ENCODE measurements around the gene APLP1.
"Not testable (repeated sequence)": the region's sequence is repeated elsewhere in the genome, so short reads cannot be mapped to it uniquely, and the experiment has no call there.

APLP1 gene

GRCh38 chr19:35909684-35910035, 41.3 kb downstream of the APLP1 start:
- Histone ChIP-seq H3K36me3 (peaks cover 0 to 29% (median 0%) of the 10 kb centered on the region in 11 experiments; a peak in 5 of 22 replicates), H3K4me1 (peaks cover 65 to 99% (median 91%) of the 10 kb centered on the region in 10 experiments), H3K9ac (peak overlapping the region; percentile 72 to 90 (median 86)), H3K27me3 (no peaks in the 10 kb centered on the region), H3K4me2 (peak overlapping the region; percentile 87 to 100 (median 97)), H3K4me3 (peak overlapping the region in 7 of 10 experiments; percentile 29 to 58 (median 43); a peak in 11 of 20 replicates), H3K9me3 (replicated peaks in 1 of 11) (no peaks in the 10 kb centered on the region), H4K20me1 (no peaks in the 10 kb centered on the region), H3K27ac (peak overlapping the region; percentile 85 to 99 (median 97))
- no peak for TF ChIP-seq Cebpa-rat (IDR thresholded peaks at IDR 0.05)

GRCh38 chr19:35910355-35910754, 42.0 kb downstream of the APLP1 start:
- not testable (repeated sequence) for H3K4me3 ChIP-seq; H4K20me1 ChIP-seq; H3K9me3 ChIP-seq (replicated peaks in 1 of 11); H3K27me3 ChIP-seq
- H3K36me3 ChIP-seq: peaks cover 0 to 24% (median 0%) of the 10 kb centered on the region in 11 experiments; a peak in 5 of 22 replicates
- peak overlapping the region; percentile 72 to 90 (median 86); a peak in 18 of 22 replicates for H3K9ac ChIP-seq
- H3K4me1 ChIP-seq: peaks cover 58 to 99% (median 88%) of the 10 kb centered on the region in 10 experiments
- peak overlapping the region; percentile 87 to 100 (median 97) for H3K4me2 ChIP-seq
- peak overlapping the region; percentile 85 to 99 (median 97); a peak in 21 of 22 replicates for H3K27ac ChIP-seq

- Histone ChIP-seq H3K9me3 (replicated peaks in 1 of 11) (no peaks in the 10 kb centered on the region), H3K4me1 (peaks cover 56 to 99% (median 84%) of the 10 kb centered on the region in 10 experiments), H3K36me3 (peaks cover 0 to 16% (median 0%) of the 10 kb centered on the region in 11 experiments; a peak in 5 of 22 replicates), H3K27me3 (no peaks in the 10 kb centered on the region), H3K4me3 (no peak overlapping the region), H3K9ac (peak overlapping the region in 5 of 11 experiments; percentile 9 to 64 (median 28); a peak in 4 of 22 replicates), H4K20me1 (no peaks in the 10 kb centered on the region), H3K27ac (peak overlapping the region; percentile 10 to 99 (median 97); a peak in 20 of 22 replicates), H3K4me2 (peak overlapping the region; percentile 10 to 100 (median 97); a peak in 18 of 22 replicates)
- no peak for TF ChIP-seq Cebpa-rat (IDR thresholded peaks at IDR 0.05)
Measured at GRCh38 chr19:35911173-35911572, 42.8 kb downstream of the APLP1 start.

- no peak for TF ChIP-seq Cebpa-rat (IDR thresholded peaks at IDR 0.05)
- peak overlapping the region; percentile 4 to 100 (median 97); a peak in 19 of 22 replicates for H3K4me2 ChIP-seq
Measured at GRCh38 chr19:35911790-35912189, 43.4 kb downstream of the APLP1 start.

GRCh38 chr19:35913589-35913988, 45.2 kb downstream of the APLP1 start:
- H3K9ac ChIP-seq: peak overlapping the region in 4 of 11 experiments; percentile 34 to 73 (median 66); a peak in 7 of 22 replicates
- peak overlapping the region in 5 of 11 experiments; percentile 19 to 99 (median 97); a peak in 8 of 22 replicates for H3K27ac ChIP-seq
- TF ChIP-seq Cebpa-rat (IDR thresholded peaks at IDR 0.05): no peak

More at GRCh38 chr19:35911790-35912189, 43.4 kb downstream of the APLP1 start:
- H4K20me1 ChIP-seq: no peaks in the 10 kb centered on the region
- no peaks in the 10 kb centered on the region for H3K27me3 ChIP-seq
- no peaks in the 10 kb centered on the region for H3K9me3 ChIP-seq (replicated peaks in 1 of 11)
- no peak overlapping the region for H3K4me3 ChIP-seq
- peaks cover 0 to 10% (median 0%) of the 10 kb centered on the region in 11 experiments; a peak in 4 of 22 replicates for H3K36me3 ChIP-seq
- peaks cover 52 to 99% (median 80%) of the 10 kb centered on the region in 10 experiments for H3K4me1 ChIP-seq
- H3K9ac ChIP-seq: peak overlapping the region in 5 of 11 experiments; percentile 9 to 64 (median 28); a peak in 6 of 22 replicates
- H3K27ac ChIP-seq: peak overlapping the region in 10 of 11 experiments; percentile 1 to 99 (median 98); a peak in 17 of 22 replicates

GRCh38 chr19:35915443-35915842, 47.1 kb downstream of the APLP1 start:
- Histone ChIP-seq H3K36me3 (no peaks in the 10 kb centered on the region), H3K27ac (peak overlapping the region in 3 of 11 experiments; percentile 20 to 98 (median 81); a peak in 6 of 22 replicates), H3K4me2 (peak overlapping the region in 5 of 11 experiments; percentile 60 to 100 (median 96); a peak in 9 of 22 replicates), H3K27me3 (no peaks in the 10 kb centered on the region), H3K4me1 (peaks cover 15 to 74% (median 44%) of the 10 kb centered on the region in 10 experiments), H4K20me1 (no peaks in the 10 kb centered on the region), H3K9me3 (replicated peaks in 1 of 11) (no peaks in the 10 kb centered on the region), H3K4me3 (no peak overlapping the region), H3K9ac (no peak overlapping the region)
- no peak for TF ChIP-seq Cebpa-rat (IDR thresholded peaks at IDR 0.05)

More at GRCh38 chr19:35913589-35913988, 45.2 kb downstream of the APLP1 start:
- H4K20me1 ChIP-seq: no peaks in the 10 kb centered on the region
- no peaks in the 10 kb centered on the region for H3K9me3 ChIP-seq (replicated peaks in 1 of 11)
- H3K4me2 ChIP-seq: peak overlapping the region in 8 of 11 experiments; percentile 1 to 100 (median 74); a peak in 14 of 22 replicates
- H3K4me1 ChIP-seq: peaks cover 34 to 90% (median 62%) of the 10 kb centered on the region in 10 experiments
- no peaks in the 10 kb centered on the region for H3K36me3 ChIP-seq
- no peaks in the 10 kb centered on the region for H3K27me3 ChIP-seq
- peak overlapping the region in 1 of 10 experiments; percentile 2; a peak in 1 of 20 replicates for H3K4me3 ChIP-seq

GRCh38 chr19:35919306-35919705, 50.9 kb downstream of the APLP1 start:
- Histone ChIP-seq H3K4me2 (no peak overlapping the region), H3K27me3 (no peaks in the 10 kb centered on the region), H3K9ac (no peak overlapping the region), H3K36me3 (no peaks in the 10 kb centered on the region), H3K9me3 (replicated peaks in 1 of 11) (no peaks in the 10 kb centered on the region), H3K4me1 (peaks cover 0 to 49% (median 8%) of the 10 kb centered on the region in 10 experiments; a peak in 11 of 20 replicates), H4K20me1 (no peaks in the 10 kb centered on the region), H3K4me3 (no peak overlapping the region), H3K27ac (no peak overlapping the region)
- TF ChIP-seq Cebpa-rat (IDR thresholded peaks at IDR 0.05): no peak

- H3K27ac ChIP-seq: no peak overlapping the region
- no peak overlapping the region for H3K9ac ChIP-seq
- peaks cover 0 to 13% (median 8%) of the 10 kb centered on the region in 11 experiments; a peak in 11 of 22 replicates for H3K9me3 ChIP-seq (replicated peaks in 1 of 11)
- no peaks in the 10 kb centered on the region for H3K27me3 ChIP-seq
- H3K4me3 ChIP-seq: no peak overlapping the region
- H4K20me1 ChIP-seq: no peaks in the 10 kb centered on the region
- no peaks in the 10 kb centered on the region; a peak in 1 of 22 replicates for H3K36me3 ChIP-seq
- TF ChIP-seq Cebpa-rat (IDR thresholded peaks at IDR 0.05): no peak
- peaks cover 0 to 32% (median 0%) of the 10 kb centered on the region in 10 experiments; a peak in 7 of 20 replicates for H3K4me1 ChIP-seq
- H3K4me2 ChIP-seq: no peak overlapping the region
Measured at GRCh38 chr19:35921012-35921411, 52.6 kb downstream of the APLP1 start.

- no peak overlapping the region for H3K4me2 ChIP-seq
- H4K20me1 ChIP-seq: no peaks in the 10 kb centered on the region
- no peak overlapping the region for H3K27ac ChIP-seq
- H3K4me3 ChIP-seq: no peak overlapping the region
- H3K4me1 ChIP-seq: peaks cover 18 to 55% (median 25%) of the 10 kb centered on the region in 10 experiments
- H3K9me3 ChIP-seq (replicated peaks in 1 of 11): peaks cover 0 to 18% (median 8%) of the 10 kb centered on the region in 11 experiments; a peak in 11 of 22 replicates
- no peak for TF ChIP-seq Cebpa-rat (IDR thresholded peaks at IDR 0.05)
- no peak overlapping the region for H3K9ac ChIP-seq
- H3K27me3 ChIP-seq: no peaks in the 10 kb centered on the region
- H3K36me3 ChIP-seq: no peaks in the 10 kb centered on the region; a peak in 1 of 22 replicates
Measured at GRCh38 chr19:35925501-35925900, 57.1 kb downstream of the APLP1 start.
